GM13976 (cell line): Measurements from ENCODE around the gene MAP4K2.

ENCODE experiments used
- DNase-seq: peaks from one replicate; pipeline ENCODE4 v3.0.0; 2012; ENCODE audit warnings: low spot score
- in situ Hi-C: fragments of 300-500 bp; cut with MboI; formaldehyde crosslinking; loops from one replicate; pipeline ENCODE4 v1.12.0; 2022; ENCODE audit warnings: low sequenced_read_pairs, mixed read lengths, inconsistent platforms; ENCODE audit not compliant: unreplicated experiment
- TF ChIP-seq, protein P1 (sequence below): IDR thresholded peaks from 2 replicates; pipeline ENCODE4 v1.5.1; 2012; ENCODE audit warnings: borderline replicate concordance, mild to moderate bottlenecking; ENCODE audit not compliant: insufficient read depth; ENCODE audit errors: extremely low read depth, missing control alignments, control extremely low read depth

Gene MAP4K2

DNA sequence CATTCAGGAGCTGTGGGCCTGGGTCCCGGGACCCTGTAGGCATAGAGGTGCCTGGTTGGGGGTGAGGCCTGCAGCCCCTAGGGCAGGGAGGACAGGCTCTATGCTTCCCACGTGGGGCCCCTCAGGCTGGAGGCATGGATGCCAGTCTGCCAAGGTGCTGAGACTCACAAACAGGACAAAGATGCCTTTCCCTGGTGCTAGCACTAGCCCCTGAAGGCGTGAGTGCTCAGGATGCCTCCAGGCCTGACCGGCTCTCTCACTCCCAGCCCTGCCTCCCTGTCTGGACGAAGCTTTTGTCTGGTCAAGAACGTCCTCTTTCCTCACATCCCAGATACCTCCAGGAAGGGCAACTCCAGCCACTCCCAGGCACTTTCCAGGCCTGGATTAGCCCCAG, 39.3 kb upstream of the MAP4K2 start:
- no peak for DNase-seq
- TF ChIP-seq, protein P1, sequence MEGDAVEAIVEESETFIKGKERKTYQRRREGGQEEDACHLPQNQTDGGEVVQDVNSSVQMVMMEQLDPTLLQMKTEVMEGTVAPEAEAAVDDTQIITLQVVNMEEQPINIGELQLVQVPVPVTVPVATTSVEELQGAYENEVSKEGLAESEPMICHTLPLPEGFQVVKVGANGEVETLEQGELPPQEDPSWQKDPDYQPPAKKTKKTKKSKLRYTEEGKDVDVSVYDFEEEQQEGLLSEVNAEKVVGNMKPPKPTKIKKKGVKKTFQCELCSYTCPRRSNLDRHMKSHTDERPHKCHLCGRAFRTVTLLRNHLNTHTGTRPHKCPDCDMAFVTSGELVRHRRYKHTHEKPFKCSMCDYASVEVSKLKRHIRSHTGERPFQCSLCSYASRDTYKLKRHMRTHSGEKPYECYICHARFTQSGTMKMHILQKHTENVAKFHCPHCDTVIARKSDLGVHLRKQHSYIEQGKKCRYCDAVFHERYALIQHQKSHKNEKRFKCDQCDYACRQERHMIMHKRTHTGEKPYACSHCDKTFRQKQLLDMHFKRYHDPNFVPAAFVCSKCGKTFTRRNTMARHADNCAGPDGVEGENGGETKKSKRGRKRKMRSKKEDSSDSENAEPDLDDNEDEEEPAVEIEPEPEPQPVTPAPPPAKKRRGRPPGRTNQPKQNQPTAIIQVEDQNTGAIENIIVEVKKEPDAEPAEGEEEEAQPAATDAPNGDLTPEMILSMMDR = no peak
- in situ Hi-C loops = no loop called here

DNA sequence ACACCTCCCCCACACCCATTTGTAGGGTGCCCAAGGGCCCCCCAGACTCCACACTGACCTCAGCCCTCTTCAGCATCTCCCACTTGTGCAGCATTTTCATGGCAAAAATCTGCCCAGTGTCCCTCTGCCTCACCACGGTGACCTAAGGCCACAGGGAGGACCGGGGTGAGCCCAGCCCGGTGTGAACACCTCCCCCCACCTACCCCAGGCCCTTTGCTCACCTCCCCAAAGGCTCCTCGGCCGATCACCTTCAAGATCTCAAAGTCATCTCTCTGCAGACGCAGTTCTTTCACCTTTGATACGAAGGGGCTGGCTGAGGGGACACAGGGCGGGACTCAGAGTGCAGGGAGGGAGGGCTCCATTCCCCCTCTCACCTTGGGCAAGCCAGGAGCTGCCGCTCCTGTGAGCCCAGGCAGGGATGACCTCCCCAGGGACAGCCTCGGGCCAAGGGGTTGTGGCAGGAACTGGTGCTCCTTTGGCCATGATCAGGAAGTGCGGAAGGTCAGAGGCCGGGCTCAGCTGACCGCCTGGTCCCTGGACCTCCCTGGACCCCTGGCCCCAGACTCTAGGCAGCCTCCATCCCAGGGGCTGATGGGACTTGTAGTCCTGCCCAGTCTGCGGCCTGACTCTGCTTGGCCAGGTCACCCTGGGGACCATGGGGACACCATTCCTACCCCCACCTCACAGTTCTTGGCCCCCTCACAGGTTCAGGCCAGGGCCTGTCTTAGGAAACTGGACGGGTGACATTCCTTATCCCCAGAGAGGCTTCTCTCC, 38.8 kb upstream of the MAP4K2 start:
- TF ChIP-seq, protein P1 = no peak
- in situ Hi-C loops = no loop called here
- no peak for DNase-seq

DNA sequence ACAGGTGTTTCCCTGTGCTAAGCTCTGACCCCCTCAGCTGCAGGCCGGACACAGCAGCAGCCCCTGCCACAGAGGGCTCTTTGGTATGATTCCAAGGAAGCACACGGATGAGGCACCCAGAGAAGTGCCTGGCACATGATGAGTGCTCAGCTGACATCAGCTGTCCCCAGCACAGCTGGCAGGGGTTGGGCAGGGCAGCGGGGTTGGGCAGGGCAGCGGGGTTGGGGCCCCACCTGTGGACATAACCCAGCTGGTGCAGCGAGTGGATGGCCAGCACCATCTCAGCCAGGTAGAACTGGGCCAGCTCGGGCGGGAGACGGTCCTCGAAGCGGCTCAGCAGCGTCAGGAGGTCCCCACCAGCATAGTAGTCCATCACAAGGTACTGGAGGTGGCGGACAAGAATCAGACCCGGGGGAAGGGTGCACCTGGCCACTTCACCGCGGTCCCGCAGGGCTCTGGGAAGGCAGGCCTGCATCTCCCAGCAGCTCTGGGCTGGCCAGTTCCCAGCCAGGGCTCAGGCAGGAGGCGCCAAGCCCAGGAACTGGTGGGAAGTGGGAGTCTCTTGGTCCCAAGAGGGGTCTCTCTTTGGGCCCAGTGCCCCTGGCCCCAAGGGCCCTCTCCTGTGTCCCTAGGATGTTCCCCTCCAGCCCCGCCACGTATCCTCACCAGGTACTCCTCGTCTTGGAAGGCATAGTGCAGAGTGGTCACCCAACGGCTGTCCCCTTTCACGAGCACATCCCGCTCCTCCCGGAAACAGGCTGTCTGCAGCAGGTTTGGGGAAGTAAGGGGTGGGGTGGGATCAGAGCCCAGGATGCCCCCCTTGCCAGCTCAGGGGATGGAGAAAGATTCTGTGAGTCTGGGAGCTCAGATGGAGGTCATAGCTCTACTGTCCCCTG, 37.1 kb upstream of the MAP4K2 start:
- TF ChIP-seq, protein P1 = no peak
- no peak for DNase-seq
- in situ Hi-C loops = no loop called here

DNA sequence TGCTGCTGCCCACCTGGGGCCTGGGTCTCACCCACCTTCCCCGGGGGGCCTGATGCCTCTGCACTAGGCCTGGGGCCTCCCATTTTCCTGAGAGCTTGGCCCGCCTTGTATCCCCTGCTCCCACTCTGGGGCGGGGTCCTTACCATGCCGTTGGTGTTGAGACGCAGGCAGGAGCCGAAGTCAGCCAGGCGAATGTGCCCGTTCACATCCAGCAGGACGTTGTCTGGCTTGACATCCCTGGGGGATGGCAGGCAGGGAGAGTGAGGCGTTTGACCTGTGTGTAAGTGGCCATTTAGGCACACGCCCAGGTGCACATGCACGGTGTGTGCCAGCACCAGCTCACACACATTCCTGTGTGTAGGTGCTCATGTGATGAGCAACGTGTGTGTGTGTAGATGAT, 36.3 kb upstream of the MAP4K2 start:
- TF ChIP-seq, protein P1 = no peak
- in situ Hi-C loops = no loop called here
- DNase-seq = no peak

DNA sequence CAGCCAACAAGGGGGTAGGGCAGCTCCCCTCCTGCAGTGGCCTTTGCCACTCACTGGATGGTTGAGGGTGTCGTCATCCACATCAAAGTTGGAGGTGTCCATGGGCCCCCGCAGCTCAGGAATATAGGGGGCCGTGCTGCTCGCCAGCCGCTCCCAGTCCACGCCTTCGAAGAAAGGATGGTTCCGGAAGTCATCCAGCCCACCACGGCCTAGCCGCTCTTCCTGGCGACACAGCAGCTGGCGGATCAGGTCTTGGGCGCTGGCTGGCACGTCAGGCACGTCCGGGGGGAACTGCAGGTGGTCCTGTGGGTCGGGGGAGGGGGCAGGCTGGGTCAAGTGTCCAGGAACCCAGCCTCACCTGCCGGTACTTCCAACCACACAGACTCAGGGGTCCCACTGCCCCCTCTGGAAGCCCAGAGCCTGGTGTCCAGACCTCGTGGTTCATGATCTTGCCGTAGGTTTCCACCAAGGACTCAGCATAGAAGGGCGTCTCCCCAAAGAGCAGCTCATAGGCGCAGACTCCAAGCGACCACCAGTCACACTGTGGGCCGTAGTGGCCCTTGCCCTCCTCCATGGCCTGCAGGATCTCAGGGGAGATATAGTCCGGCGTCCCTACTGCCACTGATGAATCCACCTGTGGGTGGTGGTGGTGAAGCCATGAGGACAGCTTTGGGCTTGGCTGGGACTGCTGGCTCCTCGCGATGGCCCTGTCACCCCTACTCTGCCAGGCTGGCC, 35.8 kb upstream of the MAP4K2 start:
- TF ChIP-seq, protein P1 = no peak
- in situ Hi-C loops = no loop called here
- DNase-seq = no peak

DNA sequence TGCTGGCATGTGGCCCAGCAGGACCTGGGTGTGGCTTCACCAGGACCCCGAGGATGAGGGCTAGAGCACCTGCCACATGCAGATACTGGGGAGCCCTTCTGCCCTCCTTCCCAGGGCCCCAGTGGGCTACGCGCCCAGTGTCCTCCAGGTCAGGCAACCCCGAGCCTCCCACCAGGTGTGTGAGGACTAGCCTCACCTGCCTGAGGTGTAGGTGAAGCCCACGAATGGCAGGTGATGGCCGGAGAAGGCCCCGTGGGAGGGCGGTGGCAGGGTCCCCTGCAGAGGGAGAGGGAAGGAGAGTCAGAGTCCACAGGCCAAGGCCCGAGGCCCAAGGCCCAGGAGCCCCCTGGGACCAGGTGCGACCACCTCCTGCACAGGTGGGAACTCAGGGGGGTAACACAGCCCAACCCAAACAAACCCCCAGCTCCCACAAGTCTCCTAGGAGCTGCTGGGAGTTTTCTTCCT, 34.9 kb upstream of the MAP4K2 start:
- in situ Hi-C loops = no loop called here
- DNase-seq = no peak

More for the DNA sequence above, 34.9 kb upstream of the MAP4K2 start:
- TF ChIP-seq, protein P1 = no peak
